ENCODE data around the gene ASPG. TPM values are rescaled to one million over a fixed set of nuclear protein-coding genes. Genes with fewer than 3 reads are reported as not detected.

Gene ASPG
- total and polyA plus RNA-seq, 2 of the 13 experiments (the other 11 are each of a cell fraction or from before 2014, with no cell fraction given), result not detected

GRCh38 chr14:104081951-104082464 is 3.5 kb upstream of the ASPG start:
- no peak overlapping the region for H3K27ac ChIP-seq (ENCODE audit: extremely low read length, insufficient read depth, low read length)
- CTCF ChIA-PET (ENCODE audit: low intra/inter-chr PET ratio, low total read pairs), result no interaction called here
- H3K4me2 ChIP-seq (ENCODE audit: low read depth, low read length), result no peak overlapping the region
- no peaks in the 10 kb centered on the region for H3K36me3 ChIP-seq (replicated peaks in 1 of 2; ENCODE audit: control insufficient read depth in 1 of 2, insufficient read depth in 2 of 2, low read length in 2 of 2)
- H3K79me2 ChIP-seq (ENCODE audit: insufficient read depth, low read length), result no peaks in the 10 kb centered on the region
- FAIRE-seq, result no peak
- H3K4me1 ChIP-seq (ENCODE audit: insufficient read depth, low read length), result peaks cover 2% of the 10 kb centered on the region
- H2AFZ ChIP-seq (ENCODE audit: low read length), result no peak overlapping the region
- ATAC-seq, result no peak
- intact Hi-C loops (cut with micrococcal nuclease; ENCODE audit: unreplicated experiment), result no loop called here
- BruUV-seq (replicated peaks), result no TSS peak
- no peaks in the 10 kb centered on the region for H3K9me3 ChIP-seq (ENCODE audit: low read length)
- peaks cover 0 to 40% of the 10 kb centered on the region in 2 experiments; a peak in 4 of 5 replicates for H3K27me3 ChIP-seq (ENCODE audit: control insufficient read depth in 1 of 2, insufficient read depth in 2 of 2, low read length in 2 of 2)
- no peak overlapping the region for H3K9ac ChIP-seq (ENCODE audit: insufficient read depth, low read depth, low read length)
- in situ Hi-C loops (cut with HindIII; ENCODE audit: extremely low pct_ligation_motif_present, low pct_unique_long_range_greater_than_20kb), result no loop called here
- POLR2A ChIA-PET, result no interaction called here
- no peak overlapping the region for H3K4me3 ChIP-seq (replicated peaks in 1 of 3; ENCODE audit: insufficient read depth in 1 of 3, low read depth in 2 of 3, low read length in 3 of 3)
- 42% methylated on average over 6 of the region's 15 CpGs for WGBS (ENCODE audit: low lambda C conversion rate)
- DNase-seq (ENCODE audit: low spot score), result no peak
- H4K20me1 ChIP-seq (ENCODE audit: insufficient read depth, low read length), result no peaks in the 10 kb centered on the region
- TF ChIP-seq ZNF3 (CRISPR knock-in tag; IDR thresholded peaks at IDR 0.05) (no peak), ZNF747 (CRISPR knock-in tag; IDR thresholded peaks at IDR 0.05; ENCODE audit: borderline replicate concordance) (no peak), ZBTB49 (CRISPR knock-in tag; IDR thresholded peaks at IDR 0.05; ENCODE audit: borderline replicate concordance) (no peak)

- Histone ChIP-seq H3K36me3 (replicated peaks in 1 of 2; ENCODE audit: control insufficient read depth in 1 of 2, insufficient read depth in 2 of 2, low read length in 2 of 2) (no peaks in the 10 kb centered on the region), H3K9ac (ENCODE audit: insufficient read depth, low read depth, low read length) (no peak overlapping the region), H3K27ac (ENCODE audit: extremely low read length, insufficient read depth, low read length) (no peak overlapping the region), H3K4me3 (replicated peaks in 1 of 3; ENCODE audit: insufficient read depth in 1 of 3, low read depth in 2 of 3, low read length in 3 of 3) (no peak overlapping the region), H2AFZ (ENCODE audit: low read length) (no peak overlapping the region), H3K4me1 (ENCODE audit: insufficient read depth, low read length) (peaks cover 10% of the 10 kb centered on the region), H3K4me2 (ENCODE audit: low read depth, low read length) (no peak overlapping the region), H3K79me2 (ENCODE audit: insufficient read depth, low read length) (no peaks in the 10 kb centered on the region), H3K27me3 (ENCODE audit: control insufficient read depth in 1 of 2, insufficient read depth in 2 of 2, low read length in 2 of 2) (peaks cover 0 to 48% of the 10 kb centered on the region in 2 experiments), H4K20me1 (ENCODE audit: insufficient read depth, low read length) (no peaks in the 10 kb centered on the region), H3K9me3 (ENCODE audit: low read length) (no peaks in the 10 kb centered on the region)
- FAIRE-seq (no peak), ATAC-seq (no peak), DNase-seq (ENCODE audit: low spot score) (no peak)
- intact Hi-C loops (cut with micrococcal nuclease; ENCODE audit: unreplicated experiment), result no loop called here
- 8% methylated on average over 8 of the region's 12 CpGs for WGBS (ENCODE audit: low lambda C conversion rate)
- ChIA-PET POLR2A (no interaction called here), CTCF (ENCODE audit: low intra/inter-chr PET ratio, low total read pairs) (no interaction called here)
- in situ Hi-C loops (cut with HindIII; ENCODE audit: extremely low pct_ligation_motif_present, low pct_unique_long_range_greater_than_20kb), result no loop called here
- BruUV-seq (replicated peaks), result no TSS peak
- no peak for TF ChIP-seq ZBTB10 (CRISPR knock-in tag; IDR thresholded peaks at IDR 0.05; ENCODE audit: borderline replicate concordance)
- no peak for TF ChIP-seq MBNL3 (CRISPR knock-in tag; conservative IDR thresholded peaks at IDR 0.05)
- TF ChIP-seq ZNF710 (CRISPR knock-in tag; IDR thresholded peaks at IDR 0.05; ENCODE audit: borderline replicate concordance), result no peak
- no peak for TF ChIP-seq PLSCR1 (CRISPR knock-in tag; IDR thresholded peaks at IDR 0.05; ENCODE audit: borderline replicate concordance)
- TF ChIP-seq KDM3A (CRISPR knock-in tag; IDR thresholded peaks at IDR 0.05; ENCODE audit: low read depth), result no peak
- TF ChIP-seq ZNF430 (CRISPR knock-in tag; IDR thresholded peaks at IDR 0.05), result no peak
- no peak for TF ChIP-seq SALL1 (CRISPR knock-in tag; IDR thresholded peaks at IDR 0.05)
These were observed 2.7 kb upstream of the ASPG start for GRCh38 chr14:104082807-104083206.

All from HepG2 (cell line).